MCF 10A (cell line): ENCODE data around the gene SLC25A1. TPM values are rescaled to one million over a fixed set of nuclear protein-coding genes. Genes with fewer than 3 reads are reported as not detected.

Source experiments
- BruUV-seq: library from RNA; stranded (reverse); fragments of 400-500 nt; replicated peaks from 2 replicates; lab custom pipeline; 2021; lab: Mats Ljungman, UMichigan
- CTCF ChIA-PET: fragments of 300-600 bp; sonication (Branson Sonifier 250); formaldehyde crosslinking; extraction: SDS; loops from one replicate; lab custom pipeline; 2021; ENCODE audit warnings: antibody characterized with exemption, inconsistent platforms; lab: Yijun Ruan, JAX
- POLR2A ChIA-PET: fragments of 300-600, 350-650 bp; sonication (Branson Sonifier 250); formaldehyde crosslinking; extraction: SDS; loops from one replicate; lab custom pipeline; 2020; ENCODE audit warnings: antibody characterized with exemption, inconsistent platforms; lab: Yijun Ruan, JAX
- DNase-seq: peaks from one replicate; pipeline ENCODE4 v3.0.0-alpha.2; 2018; ENCODE audit not compliant: unreplicated experiment
- H3K27ac Mint-ChIP-seq: one replicate; pipeline ENCODE4 v1.8.0; 2022; ENCODE audit warnings: mild to moderate bottlenecking, low read depth, mixed read lengths; ENCODE audit not compliant: unreplicated experiment
- H3K27me3 Mint-ChIP-seq: one replicate; pipeline ENCODE4 v1.8.0; 2022; ENCODE audit warnings: mixed read lengths; ENCODE audit not compliant: insufficient read depth, unreplicated experiment
- H3K36me3 Mint-ChIP-seq: one replicate; pipeline ENCODE4 v1.8.0; 2022; ENCODE audit warnings: mild to moderate bottlenecking, moderate library complexity, mixed read lengths; ENCODE audit not compliant: insufficient read depth, unreplicated experiment
- H3K4me1 Mint-ChIP-seq: one replicate; pipeline ENCODE4 v1.8.0; 2022; ENCODE audit warnings: mixed read lengths; ENCODE audit not compliant: insufficient read depth, unreplicated experiment
- H3K4me3 Mint-ChIP-seq: one replicate; pipeline ENCODE4 v1.8.0; 2022; ENCODE audit warnings: mild to moderate bottlenecking, moderate library complexity, mixed read lengths; ENCODE audit not compliant: unreplicated experiment
- H3K9me3 Mint-ChIP-seq: one replicate; pipeline ENCODE4 v1.8.0; 2022; ENCODE audit warnings: mixed read lengths; ENCODE audit not compliant: unreplicated experiment
- intact Hi-C: fragments of 100-400 bp; cut with micrococcal nuclease; formaldehyde crosslinking; loops from 2 replicates; pipeline ENCODE4 v1.14.1; 2022
- total RNA-seq: library from RNA; stranded (reverse); gene quantifications from 2 replicates; pipeline ENCODE4 v1.2.3, GENCODE V29; 2022
- TF ChIP-seq, protein P1 (sequence below): fragments of 200-600 bp; IDR thresholded peaks from one replicate; pipeline ENCODE4 v1.8.0; 2022; ENCODE audit warnings: antibody characterized with exemption, mild to moderate bottlenecking; ENCODE audit not compliant: unreplicated experiment

The SLC25A1 gene
- total RNA-seq, 1 experiment from 2014 or later, result 53.9 TPM

DNA sequence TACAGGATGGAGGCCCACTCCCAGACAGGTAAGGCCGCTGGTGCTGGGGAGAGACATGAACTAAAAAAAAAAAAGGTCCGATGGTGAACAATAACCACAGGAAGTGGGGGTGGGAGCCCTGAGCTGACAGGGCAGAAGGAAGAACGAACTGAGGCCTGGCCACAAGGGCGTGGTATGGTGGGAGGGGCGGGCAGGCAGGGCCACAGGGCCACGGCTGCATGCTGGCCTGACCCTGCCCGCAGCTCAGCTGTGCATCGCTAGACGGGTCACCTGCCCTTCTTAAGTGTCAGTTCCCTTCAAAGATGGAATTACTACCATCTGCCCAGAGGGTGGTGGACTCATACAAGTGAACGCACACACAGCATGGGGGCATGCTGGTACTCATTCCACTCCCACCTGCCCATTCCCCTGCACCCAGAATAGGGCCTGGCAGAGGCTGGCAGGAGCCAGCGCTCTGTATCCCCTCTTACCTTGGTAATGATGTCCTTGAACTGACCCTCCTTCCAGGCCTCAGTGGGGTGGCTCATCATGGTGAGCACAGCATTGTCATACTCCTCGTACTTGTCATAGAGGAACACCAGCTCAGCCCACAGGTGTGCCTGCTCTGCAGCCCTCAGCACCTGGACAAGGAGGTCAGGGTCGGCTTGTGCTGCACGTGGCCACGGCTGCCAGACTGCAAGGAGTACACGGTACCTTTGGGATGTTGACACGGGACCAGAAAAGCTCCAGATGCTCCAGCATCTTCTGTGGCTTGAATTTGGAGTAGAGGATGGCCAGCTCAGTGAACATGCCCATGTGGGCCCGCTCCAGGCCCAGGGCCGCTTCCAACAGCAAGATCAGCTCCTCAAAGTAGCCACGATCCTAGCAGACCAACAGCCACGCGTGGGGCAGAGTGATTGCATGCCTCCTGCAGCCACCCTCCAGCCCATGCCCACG, 17.5 kb upstream of the SLC25A1 start:
- no peak for DNase-seq
- Mint-ChIP-seq H3K36me3 (peaks cover 31% of the 10 kb centered on the region), H3K4me1 (no peaks in the 10 kb centered on the region), H3K9me3 (no peaks in the 10 kb centered on the region), H3K27me3 (no peaks in the 10 kb centered on the region), H3K4me3 (no peak overlapping the region), H3K27ac (no peak overlapping the region)
- ChIA-PET POLR2A (no interaction called here), CTCF (interaction anchor here (1.5 kb wide), 1 partner anchor 16 kb away, joined by 4 read pairs; no protein-coding TSS in a partner anchor)
- TF ChIP-seq, protein P1, sequence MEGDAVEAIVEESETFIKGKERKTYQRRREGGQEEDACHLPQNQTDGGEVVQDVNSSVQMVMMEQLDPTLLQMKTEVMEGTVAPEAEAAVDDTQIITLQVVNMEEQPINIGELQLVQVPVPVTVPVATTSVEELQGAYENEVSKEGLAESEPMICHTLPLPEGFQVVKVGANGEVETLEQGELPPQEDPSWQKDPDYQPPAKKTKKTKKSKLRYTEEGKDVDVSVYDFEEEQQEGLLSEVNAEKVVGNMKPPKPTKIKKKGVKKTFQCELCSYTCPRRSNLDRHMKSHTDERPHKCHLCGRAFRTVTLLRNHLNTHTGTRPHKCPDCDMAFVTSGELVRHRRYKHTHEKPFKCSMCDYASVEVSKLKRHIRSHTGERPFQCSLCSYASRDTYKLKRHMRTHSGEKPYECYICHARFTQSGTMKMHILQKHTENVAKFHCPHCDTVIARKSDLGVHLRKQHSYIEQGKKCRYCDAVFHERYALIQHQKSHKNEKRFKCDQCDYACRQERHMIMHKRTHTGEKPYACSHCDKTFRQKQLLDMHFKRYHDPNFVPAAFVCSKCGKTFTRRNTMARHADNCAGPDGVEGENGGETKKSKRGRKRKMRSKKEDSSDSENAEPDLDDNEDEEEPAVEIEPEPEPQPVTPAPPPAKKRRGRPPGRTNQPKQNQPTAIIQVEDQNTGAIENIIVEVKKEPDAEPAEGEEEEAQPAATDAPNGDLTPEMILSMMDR, result no peak
- BruUV-seq, result no TSS peak
- intact Hi-C loops, result no loop called here

- no peaks in the 10 kb centered on the region for H3K4me1 Mint-ChIP-seq
- intact Hi-C loops, result no loop called here
- BruUV-seq, result no TSS peak
- H3K36me3 Mint-ChIP-seq, result peaks cover 38% of the 10 kb centered on the region
- ChIA-PET POLR2A (no interaction called here), CTCF (interaction anchor here (1.5 kb wide), 1 partner anchor 15 kb away, joined by 4 read pairs; no protein-coding TSS in a partner anchor)
- TF ChIP-seq, protein P1, result no peak
- DNase-seq, result no peak
- H3K9me3 Mint-ChIP-seq, result no peaks in the 10 kb centered on the region
- H3K27ac Mint-ChIP-seq, result no peak overlapping the region
- H3K4me3 Mint-ChIP-seq, result no peak overlapping the region
- H3K27me3 Mint-ChIP-seq, result no peaks in the 10 kb centered on the region
Measured at GRCh38 chr22:19194766-19195536, 16.4 kb upstream of the SLC25A1 start.

DNA sequence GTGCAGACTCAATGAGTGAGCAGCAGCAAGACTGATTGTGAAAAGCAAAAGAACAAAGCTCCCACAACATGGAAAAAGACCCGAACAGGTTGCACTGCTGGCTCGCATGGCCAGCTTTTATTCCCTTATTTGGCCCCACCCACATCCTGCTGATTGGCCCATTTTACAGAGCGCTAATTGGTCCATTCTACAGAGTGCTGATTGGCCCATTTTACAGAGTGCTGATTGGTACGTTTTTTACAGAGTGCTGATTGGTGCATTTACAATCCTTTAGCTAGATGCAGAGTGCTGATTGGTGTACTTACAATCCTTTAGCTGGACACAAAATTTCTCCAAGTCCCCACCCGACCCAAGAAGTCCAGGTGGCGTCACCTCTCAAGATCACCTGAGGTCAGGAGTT, 15.3 kb upstream of the SLC25A1 start:
- Mint-ChIP-seq H3K27ac (no peak overlapping the region), H3K36me3 (peaks cover 36% of the 10 kb centered on the region), H3K27me3 (no peaks in the 10 kb centered on the region), H3K4me1 (no peaks in the 10 kb centered on the region), H3K9me3 (no peaks in the 10 kb centered on the region), H3K4me3 (no peak overlapping the region)
- intact Hi-C loops, result no loop called here
- ChIA-PET POLR2A (no interaction called here), CTCF (no interaction called here)
- no peak for DNase-seq
- TF ChIP-seq, protein P1, result no peak
- no TSS peak for BruUV-seq
